Natural killer cell (primary cell): ENCODE results near the gene WARS2. TPM values are rescaled to one million over a fixed set of nuclear protein-coding genes. Genes with fewer than 3 reads are reported as not detected.

Experiments
- ATAC-seq, 3 donors: fragments of 150-1000 bp in 2 of 3; fragments of 200-7000 bp in 1 of 3; cut with Tn5 transposase; 1 replicate in 1 of 3; 2 replicates in 2 of 3; pipeline ENCODE4 v1.10.0; 2021; ENCODE audit warnings: mild to moderate bottlenecking in 2 of 3, moderate library complexity in 2 of 3
- DNase-seq, 2 donors: peaks; one replicate each; pipeline versions ENCODE4 v3.0.0 to v3.0.0-alpha.2; 2013 to 2021; ENCODE audit warnings: mixed read lengths in 1 of 2
- H3K27ac ChIP-seq: one replicate; pipeline ENCODE4 v1.5.1; 2013; ENCODE audit warnings: mild to moderate bottlenecking, low read length
- H3K27me3 ChIP-seq: one replicate; pipeline ENCODE4 v1.6.1; 2013; ENCODE audit warnings: low read length; ENCODE audit not compliant: control insufficient read depth, insufficient read depth
- H3K36me3 ChIP-seq: one replicate; pipeline ENCODE4 v1.6.1; 2013; ENCODE audit warnings: low read length; ENCODE audit not compliant: control insufficient read depth, insufficient read depth
- H3K4me1 ChIP-seq: one replicate; pipeline ENCODE4 v1.6.1; 2013; ENCODE audit warnings: low read length; ENCODE audit not compliant: control insufficient read depth, insufficient read depth
- H3K4me3 ChIP-seq: one replicate; pipeline ENCODE4 v1.5.1; 2013; ENCODE audit warnings: low read length
- H3K9me3 ChIP-seq: one replicate; pipeline ENCODE4 v1.6.1; 2013; ENCODE audit warnings: low read length; ENCODE audit not compliant: control insufficient read depth, insufficient read depth
- H3K27ac Mint-ChIP-seq, 2 donors: one replicate each; pipeline ENCODE4 v1.8.0; 2022; ENCODE audit warnings: mild to moderate bottlenecking in 2 of 2, mixed read lengths in 2 of 2, moderate library complexity in 1 of 2
- H3K27me3 Mint-ChIP-seq, 2 donors: one replicate each; pipeline ENCODE4 v1.8.0; 2022; ENCODE audit warnings: low read depth in 2 of 2, mixed read lengths in 2 of 2
- H3K36me3 Mint-ChIP-seq: one replicate; pipeline ENCODE4 v1.8.0; 2022; ENCODE audit warnings: mixed read lengths
- H3K4me1 Mint-ChIP-seq, 2 donors: one replicate each; pipeline ENCODE4 v1.8.0; 2022; ENCODE audit warnings: mixed read lengths in 2 of 2
- H3K4me3 Mint-ChIP-seq: one replicate; pipeline ENCODE4 v1.8.0; 2022; ENCODE audit warnings: mild to moderate bottlenecking, moderate library complexity, mixed read lengths
- H3K9me3 Mint-ChIP-seq, 2 donors: one replicate each; pipeline ENCODE4 v1.8.0; 2022; ENCODE audit warnings: mixed read lengths in 2 of 2
- WGBS: methylation state at CpG from one replicate; pipeline ENCODE4 v1.1.7; 2013; ENCODE audit warnings: missing lambda C conversion rate; ENCODE audit not compliant: insufficient coverage; 5-methylcytosine and 5-hydroxymethylcytosine counted together
- intact Hi-C: fragments of 100-400 bp; cut with micrococcal nuclease; formaldehyde crosslinking; loops from one replicate; pipeline ENCODE4 v1.14.2; 2022
- total RNA-seq, 4 donors: library from RNA; stranded (reverse); fragments of 120-200 nt in 1 of 4; gene quantifications; one replicate each; pipeline versions ENCODE4 v1.2.3 to v1.2.4, GENCODE V29; 2013 to 2022
- TF ChIP-seq, protein P1 (sequence below): fragments of 200-600 bp; IDR thresholded peaks from one replicate; pipeline ENCODE4 v1.8.0; 2022; ENCODE audit warnings: antibody characterized with exemption

WARS2 gene
- total RNA-seq, 3 donors from 2014 or later (not counting 1 experiment from before 2014, with no cell fraction given) = 24.3 to 46.3 (median 41.0) TPM

DNA sequence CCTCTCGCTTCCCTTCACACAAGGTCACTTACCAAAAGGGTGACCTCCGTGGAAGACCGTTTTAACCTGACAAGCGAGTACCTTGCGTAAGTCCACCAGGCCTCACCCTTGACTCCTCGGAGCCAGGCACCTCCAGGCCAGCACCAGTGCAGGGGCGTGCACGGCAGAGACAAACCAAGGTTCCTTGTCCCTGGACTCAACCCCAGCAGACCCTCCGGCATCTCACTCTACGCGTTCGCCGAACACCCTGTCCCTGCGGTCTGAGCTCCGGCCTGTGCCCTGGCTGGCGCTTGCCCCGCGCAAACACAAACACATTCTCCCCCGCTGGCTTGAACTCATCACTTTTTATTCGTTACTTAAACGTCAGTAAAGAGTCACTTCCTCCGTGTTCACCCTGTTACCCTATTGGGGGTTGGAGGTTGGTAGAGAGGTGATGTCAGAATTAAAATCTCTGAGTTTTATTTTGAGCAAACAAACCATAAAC lies 156.9 kb downstream of the WARS2 start:
- Mint-ChIP-seq H3K4me3 (no peak overlapping the region), H3K9me3 (no peaks in the 10 kb centered on the region), H3K36me3 (peaks cover 9% of the 10 kb centered on the region), H3K4me1 (peaks cover 5 to 17% of the 10 kb centered on the region in 2 donors), H3K27ac (no peak overlapping the region), H3K27me3 (peaks cover 69 to 78% of the 10 kb centered on the region in 2 donors)
- ATAC-seq = no peak
- peaks cover 23% of the 10 kb centered on the region for H3K9me3 ChIP-seq
- H3K36me3 ChIP-seq = no peaks in the 10 kb centered on the region
- DNase-seq = no peak
- WGBS = 18% methylated on average over 19 of the region's 22 CpGs
- TF ChIP-seq, protein P1, sequence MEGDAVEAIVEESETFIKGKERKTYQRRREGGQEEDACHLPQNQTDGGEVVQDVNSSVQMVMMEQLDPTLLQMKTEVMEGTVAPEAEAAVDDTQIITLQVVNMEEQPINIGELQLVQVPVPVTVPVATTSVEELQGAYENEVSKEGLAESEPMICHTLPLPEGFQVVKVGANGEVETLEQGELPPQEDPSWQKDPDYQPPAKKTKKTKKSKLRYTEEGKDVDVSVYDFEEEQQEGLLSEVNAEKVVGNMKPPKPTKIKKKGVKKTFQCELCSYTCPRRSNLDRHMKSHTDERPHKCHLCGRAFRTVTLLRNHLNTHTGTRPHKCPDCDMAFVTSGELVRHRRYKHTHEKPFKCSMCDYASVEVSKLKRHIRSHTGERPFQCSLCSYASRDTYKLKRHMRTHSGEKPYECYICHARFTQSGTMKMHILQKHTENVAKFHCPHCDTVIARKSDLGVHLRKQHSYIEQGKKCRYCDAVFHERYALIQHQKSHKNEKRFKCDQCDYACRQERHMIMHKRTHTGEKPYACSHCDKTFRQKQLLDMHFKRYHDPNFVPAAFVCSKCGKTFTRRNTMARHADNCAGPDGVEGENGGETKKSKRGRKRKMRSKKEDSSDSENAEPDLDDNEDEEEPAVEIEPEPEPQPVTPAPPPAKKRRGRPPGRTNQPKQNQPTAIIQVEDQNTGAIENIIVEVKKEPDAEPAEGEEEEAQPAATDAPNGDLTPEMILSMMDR = no peak
- no peak overlapping the region for H3K27ac ChIP-seq
- intact Hi-C loops = no loop called here
- peaks cover 75% of the 10 kb centered on the region for H3K27me3 ChIP-seq
- H3K4me1 ChIP-seq = peaks cover 4% of the 10 kb centered on the region
- H3K4me3 ChIP-seq = no peak overlapping the region

DNA sequence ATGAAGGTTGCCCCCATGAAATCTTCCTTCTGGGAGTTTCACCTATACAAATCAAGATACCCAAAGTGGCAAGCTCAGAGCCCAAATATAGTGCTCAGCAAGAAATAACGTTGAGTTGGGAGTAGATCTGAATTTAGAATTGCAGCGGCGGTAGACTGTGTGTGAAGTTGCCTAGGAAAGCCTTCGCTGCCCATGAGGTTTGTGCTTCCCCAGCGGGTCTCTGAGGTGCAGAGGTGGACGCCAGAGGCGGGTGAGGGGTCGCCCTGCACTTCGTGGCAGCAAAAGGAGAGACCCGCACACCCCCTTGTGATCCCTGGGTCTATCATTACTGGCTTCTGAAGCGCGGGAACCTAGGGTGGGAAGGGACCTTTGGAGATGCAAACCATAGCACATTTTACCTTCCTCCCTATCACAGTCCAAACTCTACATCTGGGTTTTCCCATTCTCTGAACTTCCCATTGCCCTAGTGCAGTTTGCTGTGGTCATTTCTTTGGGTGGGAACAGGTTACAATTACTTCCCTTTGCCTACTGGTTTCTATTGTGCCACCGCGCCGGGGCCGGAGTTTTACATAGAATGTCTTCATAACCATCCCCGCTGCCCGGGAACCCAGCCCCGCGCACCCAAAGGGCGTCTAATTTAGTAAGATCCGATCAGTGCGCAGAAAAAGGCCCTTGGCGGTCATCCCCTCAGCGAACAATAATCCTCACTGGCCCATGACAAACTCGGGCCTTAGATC lies 157.5 kb downstream of the WARS2 start:
- Histone ChIP-seq H3K9me3 (peaks cover 18% of the 10 kb centered on the region), H3K27me3 (peaks cover 72% of the 10 kb centered on the region), H3K4me3 (no peak overlapping the region), H3K36me3 (no peaks in the 10 kb centered on the region), H3K27ac (no peak overlapping the region), H3K4me1 (peaks cover 4% of the 10 kb centered on the region)
- Mint-ChIP-seq H3K27ac (no peak overlapping the region), H3K4me3 (no peak overlapping the region), H3K9me3 (no peaks in the 10 kb centered on the region), H3K36me3 (peaks cover 9% of the 10 kb centered on the region), H3K27me3 (peaks cover 75 to 76% of the 10 kb centered on the region in 2 donors), H3K4me1 (peaks cover 5 to 17% of the 10 kb centered on the region in 2 donors)
- ATAC-seq = no peak
- TF ChIP-seq, protein P1 = no peak
- intact Hi-C loops = no loop called here
- WGBS = 17% methylated on average over 26 of the region's 26 CpGs
- DNase-seq = no peak

DNA sequence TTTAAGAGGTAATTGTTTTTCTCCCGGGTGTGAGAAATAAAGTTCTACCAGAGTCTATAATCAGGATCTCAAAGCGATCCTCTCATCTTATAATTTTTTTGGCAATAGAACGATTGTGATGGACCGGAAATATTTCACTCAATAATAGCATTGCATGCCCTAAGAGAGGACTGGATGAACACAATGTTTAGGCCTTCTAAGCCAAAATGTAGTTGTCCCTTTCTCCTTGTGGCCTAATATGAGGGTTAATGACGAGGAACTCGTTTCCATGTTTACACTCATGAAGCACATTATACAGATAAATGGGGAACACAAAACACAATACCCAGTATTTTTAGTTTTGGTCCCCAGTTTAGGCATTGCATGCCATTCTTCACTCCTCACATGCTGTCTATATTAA lies 158.2 kb downstream of the WARS2 start:
- Mint-ChIP-seq H3K9me3 (no peaks in the 10 kb centered on the region), H3K27ac (no peak overlapping the region), H3K4me3 (no peak overlapping the region), H3K4me1 (peaks cover 5 to 17% of the 10 kb centered on the region in 2 donors), H3K27me3 (peaks cover 75 to 81% of the 10 kb centered on the region in 2 donors), H3K36me3 (peaks cover 13% of the 10 kb centered on the region)
- Histone ChIP-seq H3K27ac (no peak overlapping the region), H3K9me3 (peaks cover 18% of the 10 kb centered on the region), H3K4me3 (no peak overlapping the region), H3K36me3 (no peaks in the 10 kb centered on the region), H3K27me3 (peaks cover 78% of the 10 kb centered on the region), H3K4me1 (peaks cover 3% of the 10 kb centered on the region)
- DNase-seq (no peak), ATAC-seq (no peak)
- TF ChIP-seq, protein P1 = no peak
- intact Hi-C loops = no loop called here
- 35% methylated on average over 5 of the region's 6 CpGs for WGBS
